Ascending aorta (tissue), 2 donors: Measurements from ENCODE around the gene SART3. TPM values are rescaled to one million over a fixed set of nuclear protein-coding genes. Genes with fewer than 3 reads are reported as not detected.

Experiments used
- DNase-seq, 2 donors: peaks; one replicate each; pipeline ENCODE4 v3.0.0-alpha.2; 2019; ENCODE audit warnings: low spot score in 2 of 2
- H3K27ac ChIP-seq, 2 donors: fragments of 200-600 bp; sonication (generic); one replicate each; pipeline ENCODE4 v1.5.1; 2016 to 2017; ENCODE audit warnings: mild to moderate bottlenecking in 1 of 2
- H3K27me3 ChIP-seq: fragments of 200-600 bp; sonication (generic); one replicate; pipeline ENCODE4 v1.5.1; 2017
- H3K36me3 ChIP-seq, 2 donors: fragments of 200-600 bp; sonication (generic); one replicate each; pipeline ENCODE4 v1.5.1; 2016
- H3K4me1 ChIP-seq, 2 donors: fragments of 200-600 bp; sonication (generic); one replicate each; pipeline ENCODE4 v1.5.1; 2016 to 2017; ENCODE audit warnings: mild to moderate bottlenecking in 1 of 2
- H3K4me3 ChIP-seq, 2 donors: fragments of 200-600 bp; sonication (generic); one replicate each; pipeline ENCODE4 v1.5.1; 2016 to 2017; ENCODE audit warnings: mild to moderate bottlenecking in 1 of 2
- H3K9me3 ChIP-seq, 2 donors: fragments of 200-600 bp; sonication (generic); one replicate each; pipeline ENCODE4 v1.5.1; 2016
- intact Hi-C: fragments of 100-400 bp; cut with DNase I; formaldehyde crosslinking; loops from one replicate; pipeline ENCODE4 v1.15.1; 2023
- total RNA-seq: library from RNA; depleted of rRNA; stranded (reverse); fragments of >200 nt; gene quantifications from one replicate; pipeline ENCODE4 v1.1.0, GENCODE V29; 2016
- TF ChIP-seq, protein P1 (sequence below), 3 experiments: fragments of 200-600 bp in 2 of 3; fragments of 450-650 bp in 1 of 3; sonication (generic) in 2 of 3; IDR thresholded peaks; one replicate each; pipeline ENCODE4 v1.5.1; 2016 to 2019; ENCODE audit warnings: antibody characterized with exemption in 3 of 3, mild to moderate bottlenecking in 1 of 3, moderate library complexity in 1 of 3

The SART3 gene
- total RNA-seq, 1 donor from 2014 or later = 22.9 TPM

GRCh38 chr12:108514973-108515814, 45.8 kb downstream of the SART3 start, which contains the start of gene FICD:
TSS of gene FICD (plus strand) at chr12:108515277. CDS start at chr12:108516973, 1,696 bp downstream.
- Histone ChIP-seq H3K4me3 (peak within 1 kb of the TSS; percentile 80 to 97), H3K9me3 (no peaks in the 10 kb centered on the region), H3K36me3 (peaks cover 17 to 22% of the 10 kb centered on the region in 2 donors), H3K27me3 (no peaks in the 10 kb centered on the region), H3K27ac (peak within 1 kb of the TSS; percentile 71 to 76), H3K4me1 (peaks cover 6 to 10% of the 10 kb centered on the region in 2 donors)
- TF ChIP-seq, protein P1, sequence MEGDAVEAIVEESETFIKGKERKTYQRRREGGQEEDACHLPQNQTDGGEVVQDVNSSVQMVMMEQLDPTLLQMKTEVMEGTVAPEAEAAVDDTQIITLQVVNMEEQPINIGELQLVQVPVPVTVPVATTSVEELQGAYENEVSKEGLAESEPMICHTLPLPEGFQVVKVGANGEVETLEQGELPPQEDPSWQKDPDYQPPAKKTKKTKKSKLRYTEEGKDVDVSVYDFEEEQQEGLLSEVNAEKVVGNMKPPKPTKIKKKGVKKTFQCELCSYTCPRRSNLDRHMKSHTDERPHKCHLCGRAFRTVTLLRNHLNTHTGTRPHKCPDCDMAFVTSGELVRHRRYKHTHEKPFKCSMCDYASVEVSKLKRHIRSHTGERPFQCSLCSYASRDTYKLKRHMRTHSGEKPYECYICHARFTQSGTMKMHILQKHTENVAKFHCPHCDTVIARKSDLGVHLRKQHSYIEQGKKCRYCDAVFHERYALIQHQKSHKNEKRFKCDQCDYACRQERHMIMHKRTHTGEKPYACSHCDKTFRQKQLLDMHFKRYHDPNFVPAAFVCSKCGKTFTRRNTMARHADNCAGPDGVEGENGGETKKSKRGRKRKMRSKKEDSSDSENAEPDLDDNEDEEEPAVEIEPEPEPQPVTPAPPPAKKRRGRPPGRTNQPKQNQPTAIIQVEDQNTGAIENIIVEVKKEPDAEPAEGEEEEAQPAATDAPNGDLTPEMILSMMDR (IDR thresholded peaks at IDR 0.05) = no peak
- DNase-seq = peak; percentile 99 to 100
- intact Hi-C loops = loop anchor here (1.0 to 10.0 kb wide), 9 partner anchors 47 to 1060 kb away; partner anchors contain the start of genes ALKBH2, ISCU, MMAB and MVK

DNA sequence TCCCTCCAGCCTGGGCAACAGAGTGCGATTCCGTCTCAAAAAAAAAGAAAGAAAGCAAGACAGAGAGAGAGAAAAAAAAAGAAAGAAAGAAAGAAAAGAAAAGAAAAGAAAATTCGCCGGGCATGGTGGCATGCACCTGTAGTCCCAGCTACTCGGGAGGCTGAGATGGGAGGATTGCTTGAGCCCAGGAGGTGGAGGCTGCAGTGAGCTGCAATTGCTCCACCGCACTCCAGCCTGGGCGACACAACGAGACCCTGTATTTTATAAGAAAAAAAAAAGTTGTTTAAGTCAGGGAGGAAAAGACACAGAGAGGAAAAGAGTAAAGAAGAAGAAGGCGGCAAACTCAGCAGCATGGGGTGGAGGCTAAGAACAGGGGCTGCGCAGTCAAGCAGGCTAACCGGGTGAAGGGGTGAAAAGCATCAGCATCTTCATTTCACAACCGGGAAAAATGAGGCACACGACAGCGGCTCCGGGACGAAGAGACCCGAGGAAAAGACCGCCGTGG, 46.5 kb downstream of the SART3 start:
- TF ChIP-seq, protein P1 (IDR thresholded peaks at IDR 0.05) = no peak
- H3K9me3 ChIP-seq = no peaks in the 10 kb centered on the region
- no peaks in the 10 kb centered on the region for H3K27me3 ChIP-seq
- no peak overlapping the region for H3K27ac ChIP-seq
- intact Hi-C loops = loop anchor here (2.0 to 10.0 kb wide), 5 partner anchors 170 to 1060 kb away; partner anchors contain the start of genes MMAB, MVK, PRDM4 and PWP1
- no peak for DNase-seq
- peak overlapping the region; percentile 80 to 97 for H3K4me3 ChIP-seq
- H3K4me1 ChIP-seq = peaks cover 6 to 10% of the 10 kb centered on the region in 2 donors
- H3K36me3 ChIP-seq = peaks cover 15 to 16% of the 10 kb centered on the region in 2 donors

- intact Hi-C loops = loop anchor here (1.0 to 10.0 kb wide), 6 partner anchors 53 to 1063 kb away; partner anchors contain the start of genes MMAB, MVK and PWP1
- DNase-seq = peak in 1 of 2 donors; percentile 83
- Histone ChIP-seq H3K36me3 (no peaks in the 10 kb centered on the region), H3K27me3 (no peaks in the 10 kb centered on the region), H3K9me3 (no peaks in the 10 kb centered on the region), H3K27ac (no peak overlapping the region), H3K4me1 (peaks cover 6 to 10% of the 10 kb centered on the region in 2 donors), H3K4me3 (no peak overlapping the region)
- TF ChIP-seq, protein P1 (IDR thresholded peaks at IDR 0.05) = peak; percentile 67 to 87 (median 84)
Measured at GRCh38 chr12:108511633-108512540, 49.1 kb downstream of the SART3 start.

DNA sequence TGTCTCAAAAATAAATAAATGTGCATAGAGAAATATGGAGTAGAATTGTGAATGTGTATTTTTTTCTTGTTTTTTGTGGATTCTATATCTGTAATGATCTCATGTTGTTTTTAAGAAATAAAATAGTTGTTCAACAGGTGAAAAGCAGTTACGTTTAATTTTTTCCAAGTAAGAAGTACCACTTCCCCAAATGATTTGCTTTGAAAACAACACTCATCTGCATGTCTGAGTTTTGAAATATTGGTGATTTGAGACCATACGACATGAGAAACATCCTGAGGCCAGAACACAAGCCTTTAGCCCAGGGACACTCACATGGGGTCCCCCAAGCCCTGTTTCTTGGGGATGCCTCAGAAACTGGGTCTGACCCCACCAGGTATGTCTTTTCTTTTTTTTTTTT, 50.1 kb downstream of the SART3 start:
- no peaks in the 10 kb centered on the region for H3K36me3 ChIP-seq
- no peak for DNase-seq
- intact Hi-C loops = loop anchor here (5.0 to 10.0 kb wide), 4 partner anchors 166 to 1064 kb away; partner anchors contain the start of genes MMAB, MVK and PWP1

More for the DNA sequence above, 50.1 kb downstream of the SART3 start:
- H3K27ac ChIP-seq = no peak overlapping the region
- H3K4me3 ChIP-seq = no peak overlapping the region
- peaks cover 4 to 6% of the 10 kb centered on the region in 2 donors for H3K4me1 ChIP-seq
- no peaks in the 10 kb centered on the region for H3K27me3 ChIP-seq
- H3K9me3 ChIP-seq = no peaks in the 10 kb centered on the region
- TF ChIP-seq, protein P1 (IDR thresholded peaks at IDR 0.05) = no peak
